HepG2 (cell line): Measurements from ENCODE around the gene GPBAR1. TPM values are rescaled to one million over a fixed set of nuclear protein-coding genes. Genes with fewer than 3 reads are reported as not detected.

Source experiments
- ATAC-seq: fragments of 200-7000 bp; cut with Tn5 transposase; 3 replicates; pipeline ENCODE4 v1.9.1; 2020; ENCODE audit warnings: mild to moderate bottlenecking, moderate library complexity
- BruUV-seq: library from RNA; stranded (reverse); fragments of 400-500 nt; replicated peaks from 2 replicates; lab custom pipeline; 2021; lab: Mats Ljungman, UMichigan
- CTCF ChIA-PET: fragments of 300-600 bp; formaldehyde crosslinking; extraction: SDS; loops from one replicate; lab custom pipeline; 2021; ENCODE audit warnings: low total read pairs, inconsistent platforms, low intra/inter-chr PET ratio; lab: Yijun Ruan, JAX
- POLR2A ChIA-PET: fragments of 350-600 bp; sonication (Branson Sonifier 250); formaldehyde crosslinking; loops from one replicate; lab custom pipeline; 2020; ENCODE audit warnings: antibody characterized with exemption, inconsistent platforms; lab: Yijun Ruan, JAX
- DNase-seq: peaks from one replicate; pipeline ENCODE4 v3.0.0-alpha.2; 2015; ENCODE audit warnings: low spot score
- FAIRE-seq: peaks from 3 replicates; lab custom pipeline; 2011; peaks lifted over from hg19 to GRCh38; lab: Jason Lieb, UNC
- H2AFZ ChIP-seq: one replicate; pipeline ENCODE4 v1.6.1; 2011; ENCODE audit warnings: low read length, inconsistent platforms
- H3K27ac ChIP-seq: fragments of 300-600 bp; 3 replicates; pipeline ENCODE4 v1.8.0; 2011; ENCODE audit warnings: mixed run types, mild to moderate bottlenecking, mixed read lengths, low read length, inconsistent platforms; ENCODE audit not compliant: insufficient read depth; ENCODE audit errors: extremely low read length
- H3K27me3 ChIP-seq, 2 experiments: fragments of 200-600 bp in 1 of 2; 2 replicates in 1 of 2; 3 replicates in 1 of 2; pipeline versions ENCODE4 v1.6.0 to v1.8.0; 2011; ENCODE audit warnings: low read length in 2 of 2, mild to moderate bottlenecking in 2 of 2, moderate library complexity in 2 of 2, inconsistent platforms in 1 of 2; ENCODE audit not compliant: insufficient read depth in 2 of 2, control insufficient read depth in 1 of 2
- H3K36me3 ChIP-seq, 2 experiments: fragments of 200-600 bp in 1 of 2; replicated peaks in 1 of 2; 2 replicates in 1 of 2; 3 replicates in 1 of 2; pipeline versions ENCODE4 v1.5.1 to v1.8.0; 2011; ENCODE audit warnings: low read length in 2 of 2, inconsistent platforms in 1 of 2; ENCODE audit not compliant: insufficient read depth in 2 of 2, control insufficient read depth in 1 of 2
- H3K4me1 ChIP-seq: 2 replicates; pipeline ENCODE4 v1.5.1; 2012; ENCODE audit warnings: low read length, inconsistent platforms; ENCODE audit not compliant: insufficient read depth
- H3K4me2 ChIP-seq: 2 replicates; pipeline ENCODE4 v1.6.0; 2011; ENCODE audit warnings: low read depth, low read length, inconsistent platforms
- H3K4me3 ChIP-seq, 3 experiments: fragments of 200-600 bp in 1 of 3; sonication (generic), shearing (Covaris generic) in 1 of 3; replicated peaks in 1 of 3; 2 replicates each; pipeline ENCODE4 v1.5.1; 2011 to 2016; ENCODE audit warnings: low read length in 3 of 3, inconsistent platforms in 2 of 3, low read depth in 2 of 3, mild to moderate bottlenecking in 2 of 3, control low read depth in 1 of 3, mixed read lengths in 1 of 3; ENCODE audit not compliant: insufficient read depth in 1 of 3
- H3K79me2 ChIP-seq: one replicate; pipeline ENCODE4 v1.6.1; 2011; ENCODE audit warnings: low read length, inconsistent platforms; ENCODE audit not compliant: insufficient read depth
- H3K9ac ChIP-seq: 2 replicates; pipeline ENCODE4 v1.6.0; 2011; ENCODE audit warnings: mild to moderate bottlenecking, low read depth, low read length, inconsistent platforms; ENCODE audit not compliant: insufficient read depth
- H3K9me3 ChIP-seq: 2 replicates; pipeline ENCODE4 v1.5.1; 2012; ENCODE audit warnings: mild to moderate bottlenecking, low read length
- H4K20me1 ChIP-seq: 2 replicates; pipeline ENCODE4 v1.6.0; 2011; ENCODE audit warnings: inconsistent platforms, mild to moderate bottlenecking, low read length, moderate library complexity; ENCODE audit not compliant: insufficient read depth
- ATAD3A ChIP-seq: sonication (generic); formaldehyde crosslinking; IDR thresholded peaks from 2 replicates; pipeline ENCODE4 v1.4.0; 2020; ENCODE audit warnings: missing genetic modification reagents
- FOXC1 ChIP-seq: sonication (generic); formaldehyde crosslinking; IDR thresholded peaks from 2 replicates; pipeline ENCODE4 v1.8.0; 2022; ENCODE audit warnings: mild to moderate bottlenecking, missing genetic modification reagents, borderline replicate concordance
- HES4 ChIP-seq: sonication (generic); formaldehyde crosslinking; IDR thresholded peaks from 2 replicates; pipeline ENCODE4 v1.9.0; 2021; ENCODE audit warnings: mild to moderate bottlenecking, missing genetic modification reagents, borderline replicate concordance
- KDM1A ChIP-seq: IDR thresholded peaks from 2 replicates; pipeline ENCODE4 v1.6.1; 2016; ENCODE audit warnings: missing compliant biosample characterization
- NFKB2 ChIP-seq: sonication (generic); formaldehyde crosslinking; IDR thresholded peaks from 2 replicates; pipeline ENCODE4 v1.4.0; 2020; ENCODE audit warnings: missing genetic modification reagents, borderline replicate concordance
- SALL1 ChIP-seq: sonication (generic); formaldehyde crosslinking; IDR thresholded peaks from 2 replicates; pipeline ENCODE4 v1.8.0; 2022; ENCODE audit warnings: mild to moderate bottlenecking, missing genetic modification reagents
- SIX4 ChIP-seq: sonication (generic); formaldehyde crosslinking; IDR thresholded peaks from 2 replicates; pipeline ENCODE4 v1.4.0; 2020; ENCODE audit warnings: missing genetic modification reagents
- SP2 ChIP-seq: sonication (generic); formaldehyde crosslinking; IDR thresholded peaks from 2 replicates; pipeline ENCODE4 v1.5.1; 2020; ENCODE audit warnings: mild to moderate bottlenecking, missing genetic modification reagents
- TFDP1 ChIP-seq: IDR thresholded peaks from 2 replicates; pipeline ENCODE4 v1.6.1; 2016; ENCODE audit warnings: missing compliant biosample characterization, missing genetic modification reagents, borderline replicate concordance
- TMF1 ChIP-seq: sonication (generic); formaldehyde crosslinking; IDR thresholded peaks from 2 replicates; pipeline ENCODE4 v1.8.1; 2022; ENCODE audit warnings: low read depth, missing genetic modification reagents
- ZFP62 ChIP-seq: sonication (generic); formaldehyde crosslinking; IDR thresholded peaks from 2 replicates; pipeline ENCODE4 v1.4.0; 2020; ENCODE audit warnings: missing genetic modification reagents
- ZNF318 ChIP-seq: sonication (generic); formaldehyde crosslinking; IDR thresholded peaks from 2 replicates; pipeline ENCODE4 v1.4.0; 2020; ENCODE audit warnings: mild to moderate bottlenecking, missing genetic modification reagents
- ZNF577 ChIP-seq: sonication (generic); formaldehyde crosslinking; IDR thresholded peaks from 2 replicates; pipeline ENCODE4 v1.4.0; 2020; ENCODE audit warnings: mild to moderate bottlenecking, low read depth, missing genetic modification reagents, borderline replicate concordance
- ZSCAN31 ChIP-seq: sonication (generic); formaldehyde crosslinking; IDR thresholded peaks from 2 replicates; pipeline ENCODE4 v1.5.0; 2020; ENCODE audit warnings: low read depth, mild to moderate bottlenecking, missing genetic modification reagents
- WGBS: methylation state at CpG from one replicate; pipeline ENCODE4 v1.1.6; 2017; ENCODE audit warnings: low lambda C conversion rate; 5-methylcytosine and 5-hydroxymethylcytosine counted together
- in situ Hi-C: cut with HindIII; loops from 2 replicates; pipeline ENCODE4 v1.10.0; 2017; ENCODE audit warnings: low pct_unique_long_range_greater_than_20kb; ENCODE audit not compliant: extremely low pct_ligation_motif_present
- intact Hi-C: fragments of 100-400 bp; cut with micrococcal nuclease; formaldehyde crosslinking; loops from one replicate; pipeline ENCODE4 v1.10.0; 2022; ENCODE audit not compliant: unreplicated experiment
- polyA plus RNA-seq, 8 experiments: library from polyadenylated mRNA; depleted of rRNA in 3 of 8; stranded (reverse) in 7 of 8; unstranded in 1 of 8; fragments of >200 nt; fragmentation: Illumina TruSeq in 4 of 8; extraction: Trizol in 4 of 8; gene quantifications; 2 replicates each; pipeline versions ENCODE4 v1.2.1 to v1.2.3, GENCODE V29; 2011 to 2016; ENCODE audit warnings: low read depth in 4 of 8, missing spikeins in 1 of 8, mixed read lengths in 1 of 8; ENCODE audit not compliant: insufficient read depth in 1 of 8
- total RNA-seq, 5 experiments: library from RNA; depleted of rRNA; stranded (reverse); fragments of >200 nt; fragmentation: Illumina TruSeq; extraction: Trizol; gene quantifications; 2 replicates each; pipeline ENCODE4 v1.2.3, GENCODE V29; 2016; ENCODE audit warnings: low read depth in 1 of 5

Gene GPBAR1
- total and polyA plus RNA-seq, 2 of the 13 experiments (the other 11 are each of a cell fraction or from before 2014, with no cell fraction given), result 0.05 to 0.09 TPM

DNA sequence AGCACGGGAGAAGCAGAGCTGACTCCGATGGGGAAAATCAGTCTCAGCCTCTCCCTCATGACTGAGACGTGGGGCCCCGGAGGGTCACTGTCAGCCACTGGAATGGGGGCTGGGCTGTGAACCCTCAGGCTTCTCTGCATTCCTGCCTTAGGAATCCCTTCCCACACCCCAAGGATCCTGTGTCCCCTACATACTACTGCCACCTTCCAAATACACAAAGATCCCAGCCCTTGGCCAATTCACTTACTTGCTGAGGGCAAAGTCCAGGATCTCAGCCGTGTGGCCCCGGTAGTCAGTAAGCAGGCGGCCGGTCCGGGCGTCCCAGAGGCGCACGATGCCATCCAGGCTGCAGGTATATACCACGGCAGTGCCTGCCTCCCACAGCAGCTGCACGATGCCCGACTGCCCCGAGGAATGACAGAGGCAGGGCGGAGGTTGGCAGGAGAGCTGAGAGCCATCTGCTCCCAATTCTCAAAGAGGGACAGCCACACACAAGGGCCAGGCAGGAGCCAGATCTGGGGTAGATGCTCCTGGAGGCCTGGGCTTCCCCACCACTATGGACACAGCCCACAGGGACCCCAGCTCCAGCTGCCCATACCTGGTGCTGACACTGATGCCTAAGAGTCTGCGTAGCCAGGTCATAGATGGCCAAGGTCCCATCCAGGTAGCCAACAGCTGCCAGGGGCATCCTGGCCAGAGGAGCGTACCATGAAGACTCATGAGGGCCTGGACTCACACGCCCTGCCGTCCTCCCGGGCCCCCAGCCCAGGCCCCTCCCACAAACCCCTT, 4.2 kb downstream of the GPBAR1 start (continued):
- TF ChIP-seq NFKB2 (peak; percentile 70; the same call in 1 of the 2 replicates), HES4 (0 out of 2 replicates have a peak, but pooled peaks have one; percentile 40), ZSCAN31 (CRISPR knock-in tag) (0 out of 2 replicates have a peak, but pooled peaks have one; percentile 51)

DNA sequence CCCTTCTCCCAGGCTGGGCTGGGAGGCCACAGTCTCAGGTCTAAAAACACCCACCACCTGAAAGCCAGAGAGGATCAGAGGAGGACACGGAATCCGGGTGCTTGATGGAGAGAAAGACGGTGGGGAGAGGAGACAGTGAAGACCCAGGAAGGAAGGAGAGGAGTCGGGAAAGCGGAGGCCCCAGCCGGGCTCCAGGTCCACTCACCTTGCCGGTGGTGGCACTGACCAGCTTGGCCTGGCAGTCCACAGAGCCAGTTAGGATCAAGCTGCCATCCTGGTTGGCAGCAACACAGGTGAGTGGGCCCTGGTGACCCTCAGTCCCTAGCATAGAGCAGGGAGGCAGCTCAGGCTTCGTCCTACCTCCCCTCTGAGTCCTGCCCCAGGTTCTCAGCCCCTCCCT, 4.8 kb downstream of the GPBAR1 start:
- POLR2A ChIA-PET, result interaction anchor here (0.8 kb wide), 1 partner anchor 25 kb away, joined by 3 read pairs; no protein-coding TSS in a partner anchor
- in situ Hi-C loops (no loop called here), intact Hi-C loops (no loop called here)
- no peak overlapping the region for H3K4me2 ChIP-seq
- CTCF ChIA-PET, result no interaction called here
- no peaks in the 10 kb centered on the region; a peak in 1 of 5 replicates for H3K27me3 ChIP-seq
- DNase-seq, result no peak
- H3K79me2 ChIP-seq, result peaks cover 7% of the 10 kb centered on the region
- peak overlapping the region; percentile 56 for H3K27ac ChIP-seq
- no peaks in the 10 kb centered on the region for H3K9me3 ChIP-seq
- no peak overlapping the region for H2AFZ ChIP-seq
- no peak overlapping the region; a peak in 1 of 6 replicates for H3K4me3 ChIP-seq
- WGBS, result 89% methylated on average over 8 of the region's 8 CpGs
- peak overlapping the region; percentile 27 for H3K9ac ChIP-seq
- H3K36me3 ChIP-seq, result peaks cover 19 to 40% of the 10 kb centered on the region in 2 experiments
- BruUV-seq, result no TSS peak
- H3K4me1 ChIP-seq, result peaks cover 65% of the 10 kb centered on the region
- H4K20me1 ChIP-seq, result no peaks in the 10 kb centered on the region
- no peak for FAIRE-seq
- ATAC-seq, result no peak
- TF ChIP-seq SALL1 (CRISPR knock-in tag), result 0 out of 2 replicates have a peak, but pooled peaks have one; percentile 11
- TF ChIP-seq SP2 (CRISPR knock-in tag), result no peak
- no peak for TF ChIP-seq TMF1 (CRISPR knock-in tag)
- TF ChIP-seq KDM1A (CRISPR knock-in tag), result no peak
- no peak for TF ChIP-seq SIX4 (CRISPR knock-in tag)
- 0 out of 2 replicates have a peak, but pooled peaks have one; percentile 14 for TF ChIP-seq ZNF318 (CRISPR knock-in tag)
- TF ChIP-seq FOXC1, result no peak
- TF ChIP-seq ZFP62 (CRISPR knock-in tag), result no peak
- TF ChIP-seq TFDP1 (CRISPR knock-in tag), result no peak
- no peak for TF ChIP-seq ATAD3A (CRISPR knock-in tag)
- TF ChIP-seq ZNF577 (CRISPR knock-in tag), result no peak
